ENCODE measurements around the gene MAML3.

MAML3 gene

DNA sequence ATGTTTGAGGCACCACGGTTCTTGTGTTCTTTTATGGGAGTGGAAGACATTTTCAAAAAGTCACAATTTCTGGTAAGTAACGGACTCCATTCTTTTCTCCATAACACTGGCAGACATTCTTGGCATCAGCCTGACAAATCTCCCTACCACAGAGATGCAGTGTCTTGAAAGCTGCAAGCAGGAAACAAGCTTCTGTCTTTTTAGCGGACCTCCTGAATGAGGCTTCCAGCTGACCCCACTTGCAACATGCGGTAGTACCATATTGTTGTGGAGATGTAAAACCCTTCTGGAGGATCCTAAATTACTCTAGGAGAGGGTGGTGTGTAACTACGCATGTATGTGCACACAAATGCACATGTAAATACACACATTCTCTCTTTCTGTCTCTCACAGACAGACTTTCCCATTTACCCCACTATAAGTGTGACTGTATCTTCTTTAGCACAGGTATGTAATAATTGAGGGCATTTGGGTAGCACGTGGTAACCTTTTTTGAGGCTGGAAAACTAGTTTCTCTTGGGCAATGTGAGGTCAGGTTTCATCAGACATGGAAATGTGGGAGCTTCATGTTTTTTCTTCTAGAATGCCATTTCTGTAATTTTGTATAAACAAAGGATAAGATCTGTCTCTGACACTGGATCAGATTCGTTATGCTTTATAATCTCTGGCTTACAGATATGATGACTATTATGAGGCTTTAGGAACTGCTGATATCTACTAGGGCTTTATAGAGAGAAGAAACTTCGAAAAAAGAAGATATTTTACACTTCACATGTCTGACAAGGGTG is 358.3 kb downstream of the MAML3 start:
- no peak for DNase-seq (ENCODE audit: low read depth in 2 of 2, low spot score in 1 of 2)

DNA sequence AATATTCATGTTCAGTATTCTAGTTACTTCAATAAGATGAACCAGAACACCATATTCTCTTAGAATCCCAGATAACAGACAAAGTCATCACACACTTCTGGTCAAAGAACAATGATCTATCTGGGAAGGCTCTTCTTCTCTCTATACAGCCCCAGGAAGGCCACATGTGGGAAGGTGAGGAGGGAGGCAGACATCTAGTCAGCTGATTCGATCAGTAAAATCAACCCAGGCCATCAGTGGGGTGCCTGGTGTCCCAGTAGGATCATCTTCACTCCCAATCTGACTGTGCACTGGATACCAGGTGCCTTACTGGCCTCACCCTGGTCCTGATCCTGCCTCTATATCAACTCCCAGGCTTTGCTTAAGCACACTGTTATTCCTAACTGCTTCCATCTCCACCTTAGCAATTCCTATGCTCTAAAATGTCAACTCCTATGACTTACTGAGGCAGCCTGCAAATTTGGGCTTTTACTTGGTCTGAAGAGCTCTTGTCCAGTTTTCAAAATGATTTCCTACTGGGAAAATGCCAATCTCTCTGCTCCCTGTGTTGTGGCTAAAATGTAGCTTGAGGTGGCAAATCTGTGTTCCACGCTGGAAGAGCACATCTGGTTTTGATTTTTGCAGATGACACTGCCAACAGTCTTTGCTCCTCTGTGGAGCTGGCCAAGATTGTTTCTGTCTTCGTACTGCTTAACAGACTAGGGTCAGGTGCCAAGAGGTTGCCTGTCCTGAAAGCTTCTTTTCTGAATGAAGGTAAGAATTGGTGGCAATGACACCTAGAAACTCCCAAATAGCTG is 359.6 kb downstream of the MAML3 start:
- no peak for DNase-seq (ENCODE audit: low read depth in 2 of 2, low spot score in 1 of 2)

DNA sequence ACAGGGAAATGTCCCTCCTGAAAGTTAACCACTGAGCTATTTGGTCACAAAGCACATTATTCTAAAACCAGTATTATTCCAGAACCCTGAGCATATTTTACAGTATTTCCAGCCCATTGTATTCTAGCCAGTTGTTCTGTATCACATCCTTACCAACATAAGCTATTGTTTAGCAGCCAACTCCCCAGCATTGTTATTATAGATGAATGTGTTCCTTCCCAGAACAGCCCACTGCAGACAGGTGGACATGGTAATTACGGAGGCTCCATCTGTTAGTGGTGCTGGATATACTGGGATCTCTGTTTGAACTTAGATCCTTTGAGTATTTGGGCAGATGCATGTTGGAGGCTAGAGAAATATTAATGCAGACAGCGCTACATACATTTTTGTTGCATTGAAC is 362.3 kb downstream of the MAML3 start:
- no peak for DNase-seq (ENCODE audit: low read depth in 2 of 2, low spot score in 1 of 2)

DNA sequence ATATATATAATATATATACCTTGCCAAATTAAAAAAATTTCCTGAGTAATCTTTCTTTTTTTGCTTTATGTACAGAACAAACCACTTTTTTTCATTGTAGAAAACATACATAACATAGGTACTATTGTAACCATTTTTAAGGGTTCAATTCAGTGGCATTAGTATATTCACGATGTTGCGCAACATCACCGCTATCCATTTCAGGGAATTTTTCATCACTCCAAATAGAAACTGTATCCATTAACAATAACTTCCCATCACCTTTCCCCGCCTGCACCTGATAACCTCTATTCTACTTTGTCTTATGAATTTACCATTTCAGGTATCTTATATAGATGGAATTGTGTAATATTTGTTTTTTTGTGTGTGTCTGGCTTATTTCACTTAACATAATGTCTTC is 363.7 kb downstream of the MAML3 start:
- DNase-seq (ENCODE audit: low read depth in 2 of 2, low spot score in 1 of 2), result no peak

DNA sequence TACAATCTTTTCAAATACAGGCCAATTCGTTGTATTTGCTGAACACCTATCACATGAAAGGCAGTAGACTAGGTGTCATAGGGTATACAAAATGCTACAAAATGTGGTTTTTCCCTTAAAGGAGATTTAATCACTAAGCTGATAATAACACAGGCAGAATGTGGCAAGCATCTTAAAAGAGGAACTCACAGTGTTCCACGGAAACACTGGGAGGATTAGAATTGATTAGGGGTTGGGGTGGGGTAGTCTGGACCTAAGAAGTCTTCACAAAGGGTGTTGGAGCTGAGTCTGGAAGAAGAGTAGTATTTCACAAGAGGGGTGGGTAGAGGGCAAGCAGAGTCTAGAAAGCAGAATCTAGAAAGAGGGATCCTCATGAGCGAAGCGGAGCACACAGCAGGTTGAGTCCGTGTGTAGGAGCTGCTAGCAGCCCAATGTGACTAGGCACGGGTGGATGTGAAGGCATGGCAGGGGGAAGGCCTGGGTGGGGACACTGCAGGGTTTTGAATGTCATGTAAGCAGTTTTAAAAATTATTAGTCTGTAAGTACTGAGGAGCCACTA is 364.8 kb downstream of the MAML3 start:
- no peak for DNase-seq (ENCODE audit: low read depth in 2 of 2, low spot score in 1 of 2)

DNA sequence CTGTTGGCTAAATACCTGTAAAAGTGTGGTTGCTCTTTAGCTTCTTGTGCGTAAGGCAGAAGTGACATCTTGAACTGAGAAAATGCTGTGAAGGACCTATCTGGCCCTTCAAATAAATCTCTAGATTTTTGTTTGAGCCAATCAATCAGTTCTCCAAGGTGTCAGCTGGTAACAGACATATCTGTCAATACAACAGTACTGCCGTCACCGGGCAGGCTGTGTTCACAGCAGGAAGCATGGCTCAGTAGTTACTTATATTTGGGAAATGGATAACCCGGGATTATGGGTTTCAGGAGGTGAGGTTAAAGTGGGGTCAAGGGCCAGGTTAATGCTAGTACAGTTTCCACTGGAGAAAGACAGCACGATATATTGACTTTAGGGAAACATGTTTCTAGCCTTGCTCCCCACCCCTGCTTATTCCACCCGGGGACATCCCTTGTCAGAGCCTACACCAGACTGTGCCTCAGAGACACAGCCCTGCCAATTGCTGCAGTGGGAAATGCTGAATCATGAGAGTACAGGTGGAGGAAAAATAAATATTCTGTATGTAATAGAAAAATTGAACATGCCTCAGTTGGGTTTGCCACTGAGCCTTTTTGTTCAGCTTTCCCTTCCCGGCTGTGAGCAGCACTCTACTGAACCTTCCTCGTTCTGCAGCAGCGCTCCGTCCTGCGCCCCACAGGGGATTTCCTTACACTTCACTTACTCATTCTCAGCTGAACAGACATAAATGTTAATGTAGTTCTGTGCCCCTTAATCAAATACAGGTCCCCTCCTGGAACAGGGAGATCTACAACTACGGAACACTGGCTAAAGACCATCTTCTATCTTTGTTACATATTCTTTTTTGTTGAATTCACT is 367.3 kb downstream of the MAML3 start:
- no peak for DNase-seq (ENCODE audit: low read depth in 2 of 2, low spot score in 1 of 2)

DNA sequence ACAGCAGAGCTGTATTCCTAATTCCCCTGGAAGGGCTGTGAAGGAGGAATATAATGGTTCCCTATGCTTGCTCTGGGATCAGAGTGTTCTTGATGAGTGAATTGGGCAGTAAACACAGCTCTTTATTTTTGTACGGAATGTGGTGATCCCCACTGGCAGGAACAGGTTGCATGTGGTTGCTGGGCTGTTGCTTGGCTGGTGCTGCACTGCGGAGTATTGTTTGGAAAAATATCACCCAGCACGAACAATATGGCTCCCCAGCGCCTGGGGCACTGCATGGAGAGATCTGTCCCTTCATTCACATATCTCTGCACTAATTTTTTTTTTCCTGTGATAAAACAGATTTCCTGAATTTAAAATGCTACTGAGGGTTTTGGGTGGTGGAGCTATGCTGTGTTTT is 368.6 kb downstream of the MAML3 start:
- DNase-seq (ENCODE audit: low read depth in 2 of 2, low spot score in 1 of 2), result no peak

DNA sequence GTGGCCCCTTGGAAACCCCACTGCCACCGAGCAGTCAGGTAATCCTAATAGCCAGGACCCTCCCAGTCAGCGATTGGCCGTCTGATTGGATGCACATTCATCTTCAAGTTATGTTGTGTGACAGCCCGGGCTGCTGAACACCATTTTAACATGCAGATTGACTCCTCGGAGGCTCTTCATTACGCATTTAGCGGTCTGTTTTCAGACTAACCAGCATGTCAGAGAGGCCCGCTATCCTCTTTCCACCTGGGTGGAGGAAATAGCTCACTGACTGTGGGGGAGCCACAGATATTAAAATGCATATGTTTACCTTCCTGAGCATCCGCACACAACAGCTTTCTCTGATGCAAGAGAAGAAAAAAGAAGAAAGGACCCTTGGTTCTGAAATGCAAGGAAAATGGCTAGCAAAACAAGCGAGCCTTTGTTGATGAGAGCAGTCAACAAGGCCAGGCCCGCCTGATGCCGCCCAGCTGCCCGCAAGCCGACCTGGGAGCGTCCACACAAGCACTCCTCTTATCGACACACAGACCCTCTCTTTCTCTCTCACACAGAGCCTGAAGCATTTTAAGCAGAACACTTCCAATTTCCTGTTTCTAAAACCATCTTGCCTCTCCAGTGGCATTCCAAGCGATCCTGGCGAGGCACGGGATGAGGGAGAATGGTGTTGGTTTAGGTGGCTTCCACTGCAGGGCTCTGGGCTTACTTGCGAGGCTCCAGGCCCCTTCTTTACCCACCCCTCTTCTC is 370.1 kb downstream of the MAML3 start:
- no peak for DNase-seq (ENCODE audit: low read depth in 2 of 2, low spot score in 1 of 2)

DNA sequence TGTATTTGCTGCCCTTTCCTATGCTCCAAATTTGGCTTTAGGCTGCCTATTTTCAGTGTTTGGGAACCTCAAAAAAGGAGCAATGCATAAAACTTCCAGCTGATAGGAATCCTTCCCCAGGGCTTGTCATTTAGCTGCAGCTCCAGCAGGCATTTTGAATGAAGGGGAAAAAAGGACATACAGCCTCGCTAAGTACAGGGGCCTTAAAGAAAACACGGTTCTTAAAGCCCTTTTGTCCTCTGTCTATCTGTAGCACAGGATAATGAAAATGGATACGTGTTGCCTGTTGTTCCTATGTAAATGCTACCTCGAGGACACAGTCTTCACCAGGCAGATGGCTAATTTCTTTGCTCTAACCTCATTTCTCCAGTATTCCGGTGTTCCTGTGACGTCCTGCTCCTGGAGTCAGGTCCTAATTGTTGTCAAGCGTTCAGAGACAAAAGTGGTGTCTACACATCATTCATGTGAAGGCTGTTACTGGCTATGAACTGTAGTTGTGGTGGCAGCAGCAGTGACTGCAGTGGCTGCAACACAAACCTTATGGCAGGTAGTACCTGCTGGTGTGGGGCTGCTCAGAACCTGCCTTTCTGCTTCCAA is 371.0 kb downstream of the MAML3 start:
- no peak for DNase-seq (ENCODE audit: low read depth in 2 of 2, low spot score in 1 of 2)

DNA sequence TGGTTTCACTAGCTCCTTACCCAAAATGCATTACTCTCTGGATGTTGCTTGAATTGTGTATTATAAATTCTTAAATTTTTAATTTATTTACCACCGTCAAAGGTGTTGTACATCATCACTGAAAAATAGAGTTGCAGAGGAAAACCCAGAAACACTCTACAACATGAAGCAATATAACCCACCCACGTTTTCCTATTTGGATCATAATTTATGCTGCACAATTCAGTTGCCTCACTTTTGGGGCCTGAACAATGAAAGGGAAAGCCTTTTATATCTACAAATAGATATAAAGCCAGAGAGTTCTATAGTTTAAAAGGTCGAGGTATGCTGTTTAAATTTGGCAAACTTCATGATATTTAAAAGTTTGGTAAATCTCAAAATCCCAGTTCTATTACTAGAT is 372.9 kb downstream of the MAML3 start:
- DNase-seq (ENCODE audit: low read depth in 2 of 2, low spot score in 1 of 2), result no peak

DNA sequence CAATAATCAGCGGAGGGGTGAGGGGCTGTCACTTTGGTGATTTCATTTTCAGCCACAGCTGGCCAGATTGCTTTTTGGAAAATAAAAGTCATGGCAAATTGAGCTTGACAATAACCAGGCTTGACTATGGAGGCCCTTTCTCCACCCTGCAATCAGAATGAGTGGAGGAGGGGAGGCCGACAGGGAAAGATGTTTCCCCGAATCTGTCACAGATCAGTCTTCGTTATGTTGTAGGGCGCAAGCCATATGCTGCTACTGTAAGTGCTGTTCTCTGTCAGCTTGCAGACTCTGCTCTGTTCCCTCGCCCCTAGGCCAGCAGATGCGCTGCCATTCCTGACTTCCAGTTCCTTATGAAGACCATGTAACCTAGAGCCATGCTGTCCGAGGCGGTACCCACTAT is 374.3 kb downstream of the MAML3 start:
- DNase-seq (ENCODE audit: low read depth in 2 of 2, low spot score in 1 of 2), result no peak

DNA sequence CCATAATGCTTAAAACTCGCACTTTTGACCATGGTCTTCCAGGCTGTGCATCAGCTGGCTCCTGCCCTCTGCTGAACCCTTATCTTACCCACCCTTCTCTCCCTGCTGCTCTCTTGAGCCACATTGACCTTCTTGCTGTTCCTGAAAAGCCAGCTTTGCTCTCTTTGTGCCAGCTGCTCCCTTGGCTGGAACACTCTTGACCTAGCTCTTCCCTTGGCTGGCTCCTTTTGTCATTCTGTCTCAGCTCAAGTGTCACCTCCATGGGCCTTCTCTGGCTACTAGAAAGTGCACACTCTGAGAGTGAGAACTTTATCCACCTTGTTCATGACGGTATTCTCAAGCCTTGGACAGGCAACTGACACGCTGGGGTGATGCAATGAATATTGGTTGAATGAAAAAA is 376.2 kb downstream of the MAML3 start:
- DNase-seq (ENCODE audit: low read depth in 2 of 2, low spot score in 1 of 2), result no peak

DNA sequence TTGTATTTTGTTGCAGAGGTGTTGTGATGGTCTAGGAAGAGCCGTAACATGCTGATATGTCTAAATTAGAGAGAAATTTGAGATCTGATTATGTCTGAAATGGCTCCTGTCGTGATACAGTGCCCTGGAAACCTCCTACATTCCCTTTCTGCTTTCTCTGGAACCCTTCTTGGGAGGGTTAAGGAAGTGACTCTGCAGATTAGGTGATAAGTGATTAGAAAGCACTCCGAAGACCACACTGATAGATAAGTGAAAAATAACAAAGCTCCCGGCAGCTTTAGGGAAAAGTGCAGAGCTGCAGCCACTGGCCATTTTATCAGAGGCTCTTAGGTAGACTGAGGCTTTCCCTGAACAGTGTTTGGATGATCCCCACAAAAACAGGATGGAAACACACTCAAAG is 377.7 kb downstream of the MAML3 start:
- DNase-seq (ENCODE audit: low read depth in 2 of 2, low spot score in 1 of 2), result no peak

DNA sequence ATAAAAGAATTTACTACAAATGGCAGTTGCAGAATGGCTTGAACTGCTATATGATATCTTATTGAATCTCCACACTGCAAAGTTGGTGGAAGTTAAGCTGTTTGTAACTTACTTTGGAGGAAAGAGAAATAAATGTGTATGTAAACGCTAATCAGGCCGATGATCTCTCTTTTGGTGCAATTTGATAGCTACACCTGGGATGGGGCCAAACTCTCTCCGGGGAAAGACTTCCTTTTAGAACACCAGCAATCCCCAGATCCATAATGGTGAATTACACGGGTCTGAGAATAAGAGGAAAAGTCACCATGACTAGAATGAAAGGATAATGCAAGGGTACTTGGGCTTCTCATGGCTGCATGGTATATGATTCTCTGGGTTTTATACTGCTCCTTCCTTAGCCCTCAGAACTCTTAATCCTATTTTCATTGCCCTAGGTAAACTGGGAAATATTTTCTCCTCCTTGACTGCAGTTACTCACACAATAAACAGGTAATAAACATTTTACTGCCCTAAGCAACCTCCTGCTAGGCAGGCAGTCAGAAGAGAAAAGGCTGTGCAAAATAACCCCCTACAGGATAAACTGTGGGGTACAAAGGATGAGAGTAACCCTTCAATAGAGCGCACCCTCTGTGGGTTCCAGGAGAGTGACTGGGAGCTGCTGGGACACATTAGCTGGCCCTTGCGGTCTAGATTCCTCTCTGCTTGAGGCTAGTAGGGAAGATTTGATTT is 379.1 kb downstream of the MAML3 start:
- no peak for DNase-seq (ENCODE audit: low read depth in 2 of 2, low spot score in 1 of 2)

DNA sequence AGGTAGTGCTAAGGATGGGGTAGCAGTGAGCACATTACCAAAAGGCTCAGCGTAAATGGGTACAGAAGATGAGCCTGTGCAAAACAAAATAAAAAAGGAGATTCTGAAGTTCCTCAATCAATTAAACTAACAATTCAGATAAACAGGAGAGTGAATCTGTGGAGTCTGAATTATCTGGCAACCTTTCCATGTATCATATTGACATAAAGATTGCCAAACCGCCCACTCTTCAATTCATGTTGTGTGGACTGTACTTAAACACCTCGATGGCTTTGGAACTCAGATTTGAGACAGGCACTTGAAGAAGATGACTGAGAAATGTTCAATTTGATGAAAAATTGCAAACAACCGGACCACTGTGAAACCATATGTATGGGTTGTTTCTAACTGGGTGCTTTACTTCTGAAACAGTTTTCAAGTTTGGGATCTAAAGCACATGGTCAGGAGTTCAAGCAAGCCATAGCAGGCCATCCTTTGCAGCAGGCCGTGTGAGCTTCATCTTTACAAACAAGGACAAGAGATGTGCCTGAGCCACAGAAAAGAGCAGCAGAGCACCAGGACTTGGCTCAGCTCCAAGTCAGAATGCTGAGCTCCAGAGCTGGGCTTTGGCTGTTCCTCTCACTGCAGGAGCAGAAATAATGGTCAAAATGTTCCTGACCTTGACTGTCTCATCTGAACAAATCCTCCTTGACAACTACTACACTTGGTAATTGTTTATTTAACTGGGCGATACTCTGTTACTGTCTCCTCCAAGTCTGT is 380.2 kb downstream of the MAML3 start:
- DNase-seq (ENCODE audit: low read depth in 2 of 2, low spot score in 1 of 2), result no peak

DNA sequence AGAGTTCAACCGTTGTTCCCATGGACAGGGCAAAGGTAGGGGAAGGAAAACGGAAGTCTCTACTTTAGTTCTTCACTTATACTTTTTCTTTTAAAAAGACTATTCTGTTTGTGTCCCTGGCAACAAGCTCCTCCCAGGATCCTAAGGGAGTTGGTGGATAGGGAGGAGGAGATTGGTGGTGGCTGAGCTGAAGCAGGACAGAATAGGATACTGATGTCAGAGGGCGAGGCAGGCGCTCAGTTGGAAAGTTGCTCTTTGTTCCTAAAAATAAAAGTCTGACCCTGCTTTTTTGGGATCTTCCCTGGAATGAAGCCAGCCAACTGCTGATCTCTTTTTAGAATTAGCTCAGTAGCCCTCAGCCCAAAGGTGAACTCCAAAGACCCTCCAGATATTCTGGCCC is 383.6 kb downstream of the MAML3 start:
- DNase-seq (ENCODE audit: low read depth in 2 of 2, low spot score in 1 of 2), result no peak

DNA sequence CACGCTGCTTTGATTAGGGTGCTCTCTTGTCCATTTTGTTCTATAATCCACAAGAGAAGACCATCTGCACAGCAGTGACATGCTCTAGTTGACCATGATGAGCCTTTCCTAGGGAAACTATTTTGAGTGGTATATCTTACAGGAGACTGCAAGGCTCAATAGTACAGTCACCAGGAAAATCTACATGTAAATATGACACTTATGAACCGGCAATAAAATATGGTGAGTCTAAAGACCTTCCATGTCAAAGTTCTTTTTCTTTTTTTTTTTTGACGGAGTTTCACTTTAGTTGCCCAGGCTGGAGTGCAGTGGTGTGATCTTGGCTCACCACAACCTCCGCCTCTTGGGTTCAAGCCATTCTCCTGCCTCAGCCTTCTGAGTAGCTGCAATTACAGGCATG is 384.6 kb downstream of the MAML3 start:
- DNase-seq (ENCODE audit: low read depth in 2 of 2, low spot score in 1 of 2), result no peak

DNA sequence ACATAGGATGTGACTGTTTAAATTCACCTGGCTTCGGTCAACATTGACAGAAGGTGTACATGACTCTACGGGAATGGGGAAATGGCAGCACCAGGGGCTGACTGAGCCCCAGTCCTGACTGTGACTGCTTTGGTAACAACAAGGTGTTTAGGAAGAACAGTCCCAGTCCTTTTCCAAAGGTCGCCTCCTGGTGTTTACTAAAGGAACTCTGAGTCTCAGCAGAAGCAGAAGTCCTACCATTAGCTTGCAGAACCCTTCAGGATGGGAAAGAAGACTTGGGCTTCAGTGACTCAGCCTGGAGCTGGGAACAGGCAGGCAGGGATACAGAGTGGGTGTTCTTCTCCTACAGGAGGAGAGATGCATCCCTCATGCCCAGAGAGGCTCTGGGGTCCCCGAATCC is 385.1 kb downstream of the MAML3 start:
- no peak for DNase-seq (ENCODE audit: low read depth in 2 of 2, low spot score in 1 of 2)

DNA sequence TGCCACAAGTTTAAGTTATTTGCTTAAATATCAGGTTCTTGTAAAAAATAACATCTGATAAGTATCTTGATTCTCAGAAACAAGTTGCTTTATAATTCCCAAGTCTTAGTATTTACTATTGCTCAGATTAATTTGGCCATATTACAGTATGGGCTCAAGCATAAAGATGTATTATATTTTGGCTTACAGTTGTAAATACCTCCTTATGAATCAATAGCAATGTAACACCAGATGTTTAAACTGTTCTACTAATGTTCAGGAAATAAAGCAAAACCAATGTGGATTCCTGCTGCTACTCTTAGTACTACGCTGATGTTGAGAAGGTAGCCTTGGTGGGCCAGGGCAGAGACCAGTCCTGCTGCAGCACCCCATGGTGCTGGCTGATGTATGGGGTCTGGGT is 385.6 kb downstream of the MAML3 start:
- DNase-seq (ENCODE audit: low read depth in 2 of 2, low spot score in 1 of 2), result no peak
